Stimulated activated CD8-positive, alpha-beta memory T cell treated with anti-CD3 and anti-CD28 coated beads, Interleukin-4, amount 100 ng/mL, for 24 hours (primary cell): Measurements from ENCODE around the gene NHLRC3.
"Not testable (repeated sequence)": the region's sequence is repeated elsewhere in the genome, so short reads cannot be mapped to it uniquely, and the experiment has no call there.

Source experiments
- DNase-seq: peaks from one replicate; pipeline ENCODE4 v3.0.0-alpha.2; 2020; ENCODE audit warnings: low read depth

The NHLRC3 gene, protein sequence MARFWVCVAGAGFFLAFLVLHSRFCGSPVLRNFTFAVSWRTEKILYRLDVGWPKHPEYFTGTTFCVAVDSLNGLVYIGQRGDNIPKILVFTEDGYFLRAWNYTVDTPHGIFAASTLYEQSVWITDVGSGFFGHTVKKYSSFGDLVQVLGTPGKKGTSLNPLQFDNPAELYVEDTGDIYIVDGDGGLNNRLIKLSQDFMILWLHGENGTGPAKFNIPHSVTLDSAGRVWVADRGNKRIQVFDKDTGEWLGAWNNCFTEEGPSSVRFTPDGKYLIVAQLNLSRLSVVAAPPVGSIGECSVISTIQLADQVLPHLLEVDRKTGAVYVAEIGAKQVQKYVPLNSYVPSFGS

DNA sequence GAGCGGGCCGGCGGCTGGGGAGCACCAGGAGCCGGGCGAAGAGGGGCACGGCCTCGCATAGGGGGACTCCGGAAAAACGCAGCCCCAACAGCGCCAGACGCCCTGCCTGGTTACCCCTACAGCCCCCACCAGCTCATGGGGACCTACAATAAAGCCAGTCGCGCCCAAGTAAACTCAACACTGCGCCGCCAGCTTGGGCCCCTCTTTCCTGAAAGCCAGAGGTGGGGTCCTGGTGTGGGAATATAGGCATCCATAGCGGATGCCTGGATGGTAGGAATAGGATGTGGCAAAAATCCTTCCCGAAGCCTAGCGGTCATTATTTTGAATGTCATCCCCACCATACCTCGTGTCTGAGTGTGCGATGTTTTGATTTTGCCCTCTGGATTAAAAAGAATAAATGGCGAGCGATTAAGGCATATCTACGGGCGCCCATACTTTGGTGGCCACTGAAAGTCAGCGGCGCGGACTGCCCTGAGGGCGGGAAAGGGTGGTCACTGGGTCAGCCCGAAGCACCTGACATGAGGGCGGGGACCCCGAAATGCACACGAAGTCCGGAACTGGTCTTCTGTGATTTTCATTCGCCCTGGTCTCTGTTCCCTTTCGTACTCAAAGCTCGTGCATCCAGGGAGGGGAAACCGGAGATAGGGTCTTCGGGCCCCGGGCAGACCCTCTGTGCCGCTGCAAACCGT lies at the start of gene NHLRC3, which contains the start of gene PROSER1:
TSS of gene NHLRC3 (plus strand) at position 577 of the 689 bp plus-strand sequence. CDS start 184 bp downstream, outside the sequence.
TSS of gene PROSER1 (minus strand) at position 210 of the 689 bp plus-strand sequence. CDS start 847 bp downstream, outside the sequence.
- DNase-seq = peak; percentile 75

DNA sequence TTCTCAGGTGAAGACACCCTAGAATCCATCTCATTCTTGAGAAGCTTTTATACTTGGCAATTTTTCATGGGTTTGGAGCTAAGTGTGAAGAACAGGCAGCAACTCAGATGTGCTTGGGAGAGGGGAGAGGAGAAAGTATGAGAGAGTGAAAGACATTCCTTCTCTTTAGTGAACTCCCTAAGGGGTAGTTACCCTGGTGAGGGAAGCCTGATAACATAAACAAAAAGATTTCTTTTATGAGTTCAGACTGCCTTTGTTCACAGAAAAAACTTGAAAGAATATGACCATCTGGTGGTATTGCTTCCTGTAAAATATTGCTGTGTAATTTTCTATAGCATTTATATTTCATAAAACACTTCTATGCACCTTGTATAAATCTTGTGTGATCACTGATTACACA lies 47.6 kb upstream of the NHLRC3 start, which contains the start of gene STOML3:
TSS of gene STOML3 (minus strand) at position 139 of the 400 bp plus-strand sequence. CDS start at position 29, 110 bp downstream.
- no peak for DNase-seq

DNA sequence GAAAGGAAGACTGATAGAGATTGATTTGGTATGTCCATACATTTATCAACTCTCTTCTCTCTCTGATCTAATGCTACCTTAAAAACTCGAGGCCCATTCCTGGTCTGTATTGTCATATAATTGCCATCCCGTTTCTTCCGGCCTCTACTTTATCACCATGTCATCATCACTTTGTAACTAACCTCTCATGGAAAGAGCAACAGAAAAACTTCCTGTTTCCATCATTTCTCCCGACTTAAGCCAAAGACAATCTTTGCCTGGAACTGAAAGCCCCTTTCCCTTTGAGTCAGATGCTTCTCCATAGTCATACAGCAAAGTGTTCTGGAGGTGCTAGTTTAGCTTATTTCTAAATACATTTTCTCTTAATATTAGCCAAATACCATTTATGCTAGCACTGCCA lies 44.9 kb upstream of the NHLRC3 start:
- DNase-seq = no peak

DNA sequence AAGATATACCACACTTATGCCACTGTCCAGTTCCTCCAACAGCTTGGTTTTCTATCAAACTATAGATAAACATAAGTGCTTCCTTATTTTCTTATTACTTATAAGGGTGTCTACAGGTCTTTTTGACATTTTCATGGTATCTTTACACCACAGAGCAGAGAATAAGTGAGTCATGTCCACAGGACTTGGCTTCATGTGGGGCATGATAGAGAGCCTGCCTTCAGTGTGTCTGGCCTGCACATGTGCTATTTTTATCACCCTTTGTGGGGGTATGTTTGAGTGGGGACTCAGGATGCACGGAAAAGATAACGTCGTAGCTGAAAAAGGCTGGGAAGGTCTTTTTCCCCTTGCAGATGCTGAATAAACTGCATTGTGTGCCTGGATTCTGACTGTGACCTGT lies 39.5 kb upstream of the NHLRC3 start:
- DNase-seq = no peak

- DNase-seq = not testable (repeated sequence)
Observed at GRCh38 chr13:39006371-39007111, 31.7 kb upstream of the NHLRC3 start.

- DNase-seq = no peak
Observed at GRCh38 chr13:39012608-39013007, 25.6 kb upstream of the NHLRC3 start.

- DNase-seq = no peak
Observed at GRCh38 chr13:39013462-39013861, 24.8 kb upstream of the NHLRC3 start.

DNA sequence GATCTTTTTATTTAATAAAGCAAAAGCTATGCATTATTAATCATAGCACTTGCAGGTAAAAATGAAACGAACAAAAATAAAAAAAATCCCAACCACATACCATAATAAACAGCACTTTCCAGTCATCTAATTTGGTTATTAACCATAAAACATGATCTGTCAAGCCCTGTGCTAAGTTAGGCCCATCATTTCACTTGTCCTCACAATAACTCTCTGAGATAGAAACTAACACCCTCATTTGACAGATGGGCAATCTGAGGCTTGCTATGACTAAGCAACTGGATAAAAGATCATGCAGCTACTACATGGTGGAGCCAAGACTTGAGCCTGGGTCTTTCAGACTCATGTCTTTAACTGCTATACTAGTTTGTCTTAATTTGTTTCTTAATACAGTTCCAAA lies 22.2 kb upstream of the NHLRC3 start:
- no peak for DNase-seq

DNA sequence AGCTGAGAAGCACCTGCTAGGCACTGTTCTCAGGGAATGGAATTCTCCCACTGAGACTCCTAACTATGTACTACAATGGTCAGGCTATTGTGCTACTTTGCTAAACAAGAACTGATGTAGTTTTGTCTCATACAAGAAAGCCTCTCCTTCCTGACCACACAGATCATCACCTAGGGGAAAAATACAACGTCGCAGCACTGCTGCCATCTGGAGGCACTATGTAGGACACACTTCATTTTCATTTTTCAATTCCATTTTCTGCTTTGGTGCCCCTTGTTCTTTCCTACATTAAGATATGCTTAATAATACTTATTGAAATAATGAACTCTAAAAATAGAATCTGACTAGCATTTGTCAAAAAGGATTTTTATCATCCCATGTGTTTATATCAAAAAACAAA lies 21.5 kb upstream of the NHLRC3 start:
- DNase-seq = no peak

DNA sequence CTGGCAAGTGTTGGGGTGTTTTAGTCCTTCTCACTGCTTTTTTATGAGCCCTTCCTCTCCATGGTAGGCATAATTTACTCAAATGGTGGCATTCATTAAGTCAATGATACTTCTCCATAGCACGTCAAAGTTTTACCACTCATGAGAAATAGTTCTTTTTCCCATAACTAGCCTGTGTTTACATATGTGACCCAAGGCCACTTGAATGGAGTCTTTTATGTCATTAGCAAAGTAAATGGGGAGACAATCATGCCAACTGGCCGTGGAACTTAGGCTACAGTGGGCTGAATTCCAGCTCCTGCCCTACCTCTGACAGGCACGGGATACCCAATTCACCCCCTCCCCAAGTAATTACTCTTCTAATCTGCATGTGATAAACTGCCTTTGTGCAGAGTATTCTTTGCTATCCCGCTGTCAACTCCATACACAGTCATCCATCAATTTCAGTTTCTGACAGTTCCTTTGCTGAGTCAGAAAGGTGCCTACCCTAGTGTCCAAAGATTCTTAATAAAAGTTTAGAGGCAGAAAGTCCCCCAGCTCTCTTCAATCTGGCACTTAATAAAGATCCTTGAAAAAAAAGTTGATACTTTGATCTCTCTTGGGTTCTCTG lies 17.3 kb upstream of the NHLRC3 start:
- no peak for DNase-seq

GRCh38 chr13:39023316-39023715 lies 14.9 kb upstream of the NHLRC3 start:
- no peak for DNase-seq

GRCh38 chr13:39023761-39024160 lies 14.5 kb upstream of the NHLRC3 start:
- DNase-seq = no peak

GRCh38 chr13:39025433-39025839 lies 12.8 kb upstream of the NHLRC3 start:
- no peak for DNase-seq

GRCh38 chr13:39032150-39032549 lies 6.1 kb upstream of the NHLRC3 start:
- DNase-seq = no peak

- no peak for DNase-seq
Observed at GRCh38 chr13:39034085-39034484, 4.2 kb upstream of the NHLRC3 start.

- no peak for DNase-seq
Observed at GRCh38 chr13:39035204-39035603, 3.1 kb upstream of the NHLRC3 start.

GRCh38 chr13:39035799-39036198 lies 2.5 kb upstream of the NHLRC3 start:
- DNase-seq = no peak

GRCh38 chr13:39036212-39036611 lies 2.0 kb upstream of the NHLRC3 start:
- no peak for DNase-seq

GRCh38 chr13:39037410-39037879 lies 811 bp upstream of the NHLRC3 start:
- no peak for DNase-seq

- peak; percentile 14 for DNase-seq
Observed at GRCh38 chr13:39038569-39039030, 344 bp downstream of the NHLRC3 start.

DNA sequence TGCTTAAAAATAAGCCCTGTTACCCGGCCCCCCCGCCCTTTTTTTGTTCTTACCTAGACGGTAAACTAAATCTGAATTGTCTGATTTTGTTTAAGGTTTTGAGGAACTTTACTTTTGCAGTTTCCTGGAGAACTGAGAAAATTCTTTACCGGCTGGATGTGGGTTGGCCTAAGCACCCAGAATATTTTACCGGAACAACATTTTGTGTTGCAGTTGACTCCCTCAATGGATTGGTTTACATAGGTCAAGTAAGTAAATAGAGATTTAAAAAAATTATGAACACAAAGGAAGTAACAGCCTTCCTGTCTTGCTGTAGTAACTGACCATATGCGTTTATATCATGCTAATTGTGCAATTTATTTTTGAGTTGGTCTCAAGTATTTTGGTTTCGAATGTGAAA lies 785 bp downstream of the NHLRC3 start:
- no peak for DNase-seq

- no peak for DNase-seq
Observed at GRCh38 chr13:39040206-39040605, 1.9 kb downstream of the NHLRC3 start.
